ENCODE results near the gene GNA12.

DNA sequence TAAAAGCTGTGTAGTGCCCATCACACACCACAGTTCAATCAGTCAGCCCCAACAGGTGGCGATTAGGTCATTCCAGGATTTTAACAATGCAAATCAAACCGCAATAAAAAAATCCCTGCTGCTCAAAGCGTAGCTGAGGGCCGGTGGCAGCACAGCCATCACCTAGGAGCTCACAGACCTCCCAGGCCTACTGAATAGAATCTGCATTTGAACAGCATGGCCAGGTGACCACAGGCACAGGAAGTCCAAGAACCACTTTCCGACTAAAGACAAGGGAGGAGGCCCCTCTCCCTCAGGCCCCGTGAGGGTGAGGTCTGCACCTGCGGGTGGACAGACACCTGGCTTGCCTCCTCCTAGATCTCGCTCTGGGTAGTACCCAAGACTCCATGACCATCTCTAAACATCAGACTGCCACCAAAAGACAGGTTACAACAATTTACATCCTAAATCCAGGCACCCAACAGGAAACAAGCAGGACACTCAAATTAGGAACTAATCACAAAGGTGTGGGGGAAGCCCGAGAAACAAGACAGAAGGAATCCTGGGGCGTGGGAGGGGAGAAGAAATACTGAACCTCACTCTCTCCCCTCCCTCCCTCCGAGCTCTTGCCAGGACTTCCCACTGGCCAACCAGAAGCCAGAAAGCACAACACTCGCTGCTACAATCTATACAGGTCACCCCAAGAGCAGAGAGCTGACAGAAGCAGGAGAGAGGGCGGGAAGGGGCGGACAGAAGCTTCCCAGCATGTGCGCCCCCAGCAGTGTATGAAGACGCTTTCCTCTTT, 19.2 kb downstream of the GNA12 start:
- no peak for TF ChIP-seq POLR2A (IDR thresholded peaks at IDR 0.05)
- TF ChIP-seq, protein P1, sequence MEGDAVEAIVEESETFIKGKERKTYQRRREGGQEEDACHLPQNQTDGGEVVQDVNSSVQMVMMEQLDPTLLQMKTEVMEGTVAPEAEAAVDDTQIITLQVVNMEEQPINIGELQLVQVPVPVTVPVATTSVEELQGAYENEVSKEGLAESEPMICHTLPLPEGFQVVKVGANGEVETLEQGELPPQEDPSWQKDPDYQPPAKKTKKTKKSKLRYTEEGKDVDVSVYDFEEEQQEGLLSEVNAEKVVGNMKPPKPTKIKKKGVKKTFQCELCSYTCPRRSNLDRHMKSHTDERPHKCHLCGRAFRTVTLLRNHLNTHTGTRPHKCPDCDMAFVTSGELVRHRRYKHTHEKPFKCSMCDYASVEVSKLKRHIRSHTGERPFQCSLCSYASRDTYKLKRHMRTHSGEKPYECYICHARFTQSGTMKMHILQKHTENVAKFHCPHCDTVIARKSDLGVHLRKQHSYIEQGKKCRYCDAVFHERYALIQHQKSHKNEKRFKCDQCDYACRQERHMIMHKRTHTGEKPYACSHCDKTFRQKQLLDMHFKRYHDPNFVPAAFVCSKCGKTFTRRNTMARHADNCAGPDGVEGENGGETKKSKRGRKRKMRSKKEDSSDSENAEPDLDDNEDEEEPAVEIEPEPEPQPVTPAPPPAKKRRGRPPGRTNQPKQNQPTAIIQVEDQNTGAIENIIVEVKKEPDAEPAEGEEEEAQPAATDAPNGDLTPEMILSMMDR (IDR thresholded peaks at IDR 0.05 in 8 of 11, conservative IDR thresholded peaks at IDR 0.05 in 3 of 11): no peak

Measured in spleen (tissue), 7 donors.